ENCODE results near the gene IFNG-AS1. TPM values are rescaled to one million over a fixed set of nuclear protein-coding genes. Genes with fewer than 3 reads are reported as not detected.
A peak's percentile ranks its signal among the peaks of the same experiment; 100 is the strongest.

Gene IFNG-AS1
- total RNA-seq (2022) (not detected in 2 replicates), Bru-seq, nascent RNA (percentile 3 among the genes with signal in this experiment), BruChase-seq, experiment 1, labeled RNA remaining after a 2-hour chase (percentile 2 among the genes with signal in this experiment), BruChase-seq, experiment 2, labeled RNA remaining after a 6-hour chase (percentile 2 among the genes with signal in this experiment)
- long read RNA-seq = 0 reads

DNA sequence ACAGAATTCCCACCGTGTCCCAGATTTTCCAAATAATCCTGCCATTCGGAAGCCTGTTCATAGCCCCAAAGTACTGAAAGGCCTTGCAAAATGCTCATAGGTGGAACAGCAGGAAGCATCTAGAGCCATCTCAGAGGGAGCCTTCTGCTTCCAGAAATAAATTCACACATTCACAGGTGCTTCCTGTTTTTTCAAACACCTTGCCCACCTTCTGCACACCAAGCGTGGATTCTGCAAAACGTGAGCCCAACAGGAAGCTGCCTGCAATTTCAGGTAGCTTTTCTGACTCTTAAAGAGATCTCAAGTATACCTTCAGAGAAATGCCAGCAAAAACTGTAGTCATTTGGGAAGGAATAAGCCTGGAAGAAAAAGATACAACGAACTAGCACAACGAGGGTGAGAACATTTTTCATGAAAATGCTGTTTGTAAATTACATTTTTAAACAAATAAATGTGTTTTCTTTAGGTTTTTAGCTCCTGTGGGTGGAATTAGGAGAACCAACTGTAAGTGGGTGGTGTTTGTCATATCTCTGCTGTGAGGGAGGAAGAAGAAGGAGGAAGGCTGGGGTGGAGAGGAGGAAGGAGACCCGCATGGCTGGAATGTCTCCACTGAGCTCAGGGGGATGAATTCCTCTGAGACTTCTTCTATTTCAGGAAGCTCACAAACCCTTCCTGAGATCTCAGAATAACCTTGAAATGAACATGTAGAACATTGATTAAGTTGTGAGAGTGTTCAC is at the start of gene IFNG-AS1:
IFNG-AS1 (plus strand) TSS at position 264 of the 737 bp plus-strand sequence.
- Mint-ChIP-seq H3K27ac (ENCODE audit: unreplicated experiment) (no peak within 1 kb of the TSS), H3K4me1 (ENCODE audit: low read depth, unreplicated experiment) (no peaks in the 10 kb centered on the region), H3K27me3 (ENCODE audit: insufficient read depth, unreplicated experiment) (peaks cover 15% of the 10 kb centered on the region), H3K36me3 (ENCODE audit: insufficient read depth, unreplicated experiment) (no peaks in the 10 kb centered on the region), H3K4me3 (ENCODE audit: unreplicated experiment) (no peak within 1 kb of the TSS), H3K9me3 (ENCODE audit: unreplicated experiment) (no peaks in the 10 kb centered on the region)
- Histone ChIP-seq H3K27me3 (replicated peaks; ENCODE audit: control insufficient read depth, insufficient read depth, low read length) (no peaks in the 10 kb centered on the region; the same call in 1 of the 2 replicates), H3K4me1 (no peaks in the 10 kb centered on the region), H3K36me3 (ENCODE audit: control insufficient read depth, insufficient read depth, low read length) (no peaks in the 10 kb centered on the region), H3K4me3 (ENCODE audit: low read depth, low read length) (no peak within 1 kb of the TSS), H3K9me3 (no peaks in the 10 kb centered on the region)
- TF ChIP-seq, protein P1, sequence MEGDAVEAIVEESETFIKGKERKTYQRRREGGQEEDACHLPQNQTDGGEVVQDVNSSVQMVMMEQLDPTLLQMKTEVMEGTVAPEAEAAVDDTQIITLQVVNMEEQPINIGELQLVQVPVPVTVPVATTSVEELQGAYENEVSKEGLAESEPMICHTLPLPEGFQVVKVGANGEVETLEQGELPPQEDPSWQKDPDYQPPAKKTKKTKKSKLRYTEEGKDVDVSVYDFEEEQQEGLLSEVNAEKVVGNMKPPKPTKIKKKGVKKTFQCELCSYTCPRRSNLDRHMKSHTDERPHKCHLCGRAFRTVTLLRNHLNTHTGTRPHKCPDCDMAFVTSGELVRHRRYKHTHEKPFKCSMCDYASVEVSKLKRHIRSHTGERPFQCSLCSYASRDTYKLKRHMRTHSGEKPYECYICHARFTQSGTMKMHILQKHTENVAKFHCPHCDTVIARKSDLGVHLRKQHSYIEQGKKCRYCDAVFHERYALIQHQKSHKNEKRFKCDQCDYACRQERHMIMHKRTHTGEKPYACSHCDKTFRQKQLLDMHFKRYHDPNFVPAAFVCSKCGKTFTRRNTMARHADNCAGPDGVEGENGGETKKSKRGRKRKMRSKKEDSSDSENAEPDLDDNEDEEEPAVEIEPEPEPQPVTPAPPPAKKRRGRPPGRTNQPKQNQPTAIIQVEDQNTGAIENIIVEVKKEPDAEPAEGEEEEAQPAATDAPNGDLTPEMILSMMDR (IDR thresholded peaks at IDR 0.05; ENCODE audit: insufficient read depth in 1 of 2, low read depth in 1 of 2, low read length in 1 of 2, severe bottlenecking in 1 of 2, unreplicated experiment in 1 of 2) = no peak
- no peak for DNase-seq
- POLR2A ChIA-PET = no interaction called here
- intact Hi-C loops (cut with micrococcal nuclease; ENCODE audit: unreplicated experiment) = no loop called here
- CTCF ChIA-PET = no interaction called here
- no TSS peak for BruUV-seq (replicated peaks)

GRCh38 chr12:67939611-67940010 is 49.6 kb upstream of the IFNG-AS1 start:
- Mint-ChIP-seq H3K4me1 (ENCODE audit: low read depth, unreplicated experiment) (peaks cover 9% of the 10 kb centered on the region), H3K4me3 (ENCODE audit: unreplicated experiment) (no peak overlapping the region), H3K9me3 (ENCODE audit: unreplicated experiment) (no peaks in the 10 kb centered on the region), H3K27me3 (ENCODE audit: insufficient read depth, unreplicated experiment) (peaks cover 2% of the 10 kb centered on the region), H3K36me3 (ENCODE audit: insufficient read depth, unreplicated experiment) (no peaks in the 10 kb centered on the region), H3K27ac (ENCODE audit: unreplicated experiment) (no peak overlapping the region)
- TF ChIP-seq, protein P1 (IDR thresholded peaks at IDR 0.05; ENCODE audit: insufficient read depth in 1 of 2, low read depth in 1 of 2, low read length in 1 of 2, severe bottlenecking in 1 of 2, unreplicated experiment in 1 of 2) = no peak
- no peak for DNase-seq
- ChIA-PET CTCF (no interaction called here), POLR2A (no interaction called here)
- BruUV-seq (replicated peaks) = no TSS peak
- H3K4me3 ChIP-seq (ENCODE audit: low read depth, low read length) = no peak overlapping the region
- no peaks in the 10 kb centered on the region for H3K27me3 ChIP-seq (replicated peaks; ENCODE audit: control insufficient read depth, insufficient read depth, low read length)
- H3K36me3 ChIP-seq (ENCODE audit: control insufficient read depth, insufficient read depth, low read length) = no peaks in the 10 kb centered on the region
- peaks cover 15% of the 10 kb centered on the region for H3K4me1 ChIP-seq
- intact Hi-C loops (cut with micrococcal nuclease; ENCODE audit: unreplicated experiment) = loop anchor here (5.0 to 10.0 kb wide), 4 partner anchors 67 to 497 kb away; no protein-coding TSS in a partner anchor
- H3K9me3 ChIP-seq = no peaks in the 10 kb centered on the region

DNA sequence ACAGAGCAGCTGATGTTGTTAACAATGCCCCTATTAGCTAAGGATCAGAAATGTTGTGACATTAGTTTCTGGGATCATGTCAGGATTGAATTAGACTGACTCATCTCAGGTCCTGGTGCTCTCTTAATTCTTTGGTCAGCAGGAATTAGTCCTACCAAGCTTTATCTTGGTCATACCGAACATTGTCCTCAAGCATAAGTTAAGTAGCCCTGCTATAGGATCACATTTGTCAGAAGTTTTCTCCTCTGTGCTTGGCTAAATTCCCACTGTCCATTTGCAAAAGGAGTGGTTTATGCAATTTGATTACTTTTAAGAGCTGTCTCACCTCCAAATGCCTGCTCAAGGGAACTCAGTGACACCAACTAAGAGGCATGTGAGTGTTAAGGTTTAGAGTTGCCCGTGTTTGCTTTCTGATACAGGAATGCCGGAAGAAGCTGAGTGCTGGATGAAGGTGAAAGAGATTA is 48.4 kb upstream of the IFNG-AS1 start:
- no peak overlapping the region for H3K4me3 ChIP-seq (ENCODE audit: low read depth, low read length)
- POLR2A ChIA-PET = no interaction called here
- intact Hi-C loops (cut with micrococcal nuclease; ENCODE audit: unreplicated experiment) = loop anchor here (5.0 to 10.0 kb wide), 4 partner anchors 69 to 499 kb away; no protein-coding TSS in a partner anchor
- peaks cover 15% of the 10 kb centered on the region for H3K4me1 ChIP-seq
- Mint-ChIP-seq H3K4me1 (ENCODE audit: low read depth, unreplicated experiment) (peaks cover 9% of the 10 kb centered on the region), H3K27ac (ENCODE audit: unreplicated experiment) (no peak overlapping the region), H3K4me3 (ENCODE audit: unreplicated experiment) (no peak overlapping the region), H3K27me3 (ENCODE audit: insufficient read depth, unreplicated experiment) (peaks cover 2% of the 10 kb centered on the region), H3K36me3 (ENCODE audit: insufficient read depth, unreplicated experiment) (no peaks in the 10 kb centered on the region), H3K9me3 (ENCODE audit: unreplicated experiment) (no peaks in the 10 kb centered on the region)
- peak; percentile 27 to 49 for DNase-seq
- TF ChIP-seq, protein P1 (IDR thresholded peaks at IDR 0.05; ENCODE audit: insufficient read depth in 1 of 2, low read depth in 1 of 2, low read length in 1 of 2, severe bottlenecking in 1 of 2, unreplicated experiment in 1 of 2) = no peak
- no peaks in the 10 kb centered on the region for H3K9me3 ChIP-seq
- no peaks in the 10 kb centered on the region; the same call in 1 of the 2 replicates for H3K27me3 ChIP-seq (replicated peaks; ENCODE audit: control insufficient read depth, insufficient read depth, low read length)
- CTCF ChIA-PET = interaction anchor here (1.9 kb wide), 1 partner anchor 585 kb away, joined by 21 read pairs; no protein-coding TSS in a partner anchor
- no peaks in the 10 kb centered on the region for H3K36me3 ChIP-seq (ENCODE audit: control insufficient read depth, insufficient read depth, low read length)
- BruUV-seq (replicated peaks) = no TSS peak
